ENCODE data around the gene ADAMTS3.

ADAMTS3 gene

DNA sequence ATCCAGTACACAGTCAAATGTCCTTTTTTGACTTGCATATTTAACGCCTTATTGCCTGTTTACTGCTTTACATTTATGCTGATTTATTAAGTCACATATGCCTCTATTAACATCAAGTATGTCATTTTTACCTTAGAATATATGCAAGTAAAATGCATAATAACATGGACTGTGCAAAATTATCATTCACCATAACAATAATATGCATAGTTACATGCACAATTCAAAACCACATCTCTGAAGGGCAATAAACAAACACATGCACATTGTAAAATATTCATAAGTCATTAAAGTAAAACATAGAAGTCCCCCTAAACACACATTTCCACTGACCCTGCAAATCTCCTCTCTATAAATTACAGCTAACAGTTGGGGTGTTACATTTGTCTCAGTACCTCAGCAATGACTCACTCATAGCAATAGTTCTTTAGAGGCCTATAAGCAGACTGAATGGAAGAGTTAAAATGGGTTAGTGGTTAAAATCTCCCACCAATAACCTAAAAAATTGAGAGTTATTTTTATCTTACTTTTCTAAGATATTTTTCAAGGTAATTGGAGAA lies 61.1 kb downstream of the ADAMTS3 start:
- no peak for TF ChIP-seq CTCF (IDR thresholded peaks at IDR 0.05; ENCODE audit: low read depth, low read length)
- no peaks in the 10 kb centered on the region for H3K27me3 ChIP-seq (ENCODE audit: insufficient read depth, low read depth, severe bottlenecking)
- H3K27ac ChIP-seq, result no peak overlapping the region
- H3K36me3 ChIP-seq, result no peaks in the 10 kb centered on the region
- H3K9me3 ChIP-seq (ENCODE audit: severe bottlenecking), result no peaks in the 10 kb centered on the region
- H3K4me3 ChIP-seq (ENCODE audit: low read depth, low read length), result no peak overlapping the region
- no peak for DNase-seq

DNA sequence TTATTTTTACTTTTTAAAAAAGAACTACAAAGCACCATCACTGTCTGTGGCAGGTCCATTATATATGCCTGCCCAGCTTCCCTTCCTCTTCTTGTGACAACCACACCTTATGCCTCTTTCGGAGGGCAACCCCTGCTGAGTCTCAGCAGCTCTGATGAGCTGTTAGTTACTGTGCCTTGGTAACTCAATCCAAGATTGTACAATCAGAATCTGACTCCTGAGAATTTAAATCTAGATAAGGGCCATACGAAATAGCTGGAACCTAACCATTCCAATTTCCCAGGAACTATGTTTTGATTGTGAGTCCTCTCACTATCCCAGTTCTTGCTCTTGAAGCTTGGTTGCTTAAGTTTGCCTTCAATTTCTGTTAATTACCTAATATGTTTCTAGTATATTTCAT lies 61.9 kb downstream of the ADAMTS3 start:
- no peak for DNase-seq
- Histone ChIP-seq H3K9me3 (ENCODE audit: severe bottlenecking) (no peaks in the 10 kb centered on the region), H3K36me3 (no peaks in the 10 kb centered on the region), H3K4me3 (ENCODE audit: low read depth, low read length) (no peak overlapping the region), H3K27me3 (ENCODE audit: insufficient read depth, low read depth, severe bottlenecking) (no peaks in the 10 kb centered on the region), H3K27ac (no peak overlapping the region)
- TF ChIP-seq CTCF (IDR thresholded peaks at IDR 0.05; ENCODE audit: low read depth, low read length), result no peak

- H3K27ac ChIP-seq, result no peak overlapping the region
- peak; percentile 23 for DNase-seq
- no peaks in the 10 kb centered on the region for H3K27me3 ChIP-seq (ENCODE audit: insufficient read depth, low read depth, severe bottlenecking)
- no peaks in the 10 kb centered on the region for H3K9me3 ChIP-seq (ENCODE audit: severe bottlenecking)
- no peaks in the 10 kb centered on the region for H3K36me3 ChIP-seq
- peak; percentile 72 for TF ChIP-seq CTCF (IDR thresholded peaks at IDR 0.05; ENCODE audit: low read depth, low read length)
- H3K4me3 ChIP-seq (ENCODE audit: low read depth, low read length), result no peak overlapping the region
These were observed 63.7 kb downstream of the ADAMTS3 start for GRCh38 chr4:72505314-72505744.

GRCh38 chr4:72500214-72500613 lies 68.8 kb downstream of the ADAMTS3 start:
- Histone ChIP-seq H3K4me3 (ENCODE audit: low read depth, low read length) (no peak overlapping the region), H3K36me3 (no peaks in the 10 kb centered on the region)
- no peak for TF ChIP-seq CTCF (IDR thresholded peaks at IDR 0.05; ENCODE audit: low read depth, low read length)

GRCh38 chr4:72496119-72496518 lies 72.9 kb downstream of the ADAMTS3 start:
- Histone ChIP-seq H3K4me3 (ENCODE audit: low read depth, low read length) (no peak overlapping the region), H3K36me3 (no peaks in the 10 kb centered on the region), H3K9me3 (ENCODE audit: severe bottlenecking) (no peaks in the 10 kb centered on the region), H3K27me3 (ENCODE audit: insufficient read depth, low read depth, severe bottlenecking) (no peaks in the 10 kb centered on the region), H3K27ac (no peak overlapping the region)
- TF ChIP-seq CTCF (IDR thresholded peaks at IDR 0.05; ENCODE audit: low read depth, low read length), result no peak
- no peak for DNase-seq

More at GRCh38 chr4:72500214-72500613, 68.8 kb downstream of the ADAMTS3 start:
- no peak overlapping the region for H3K27ac ChIP-seq
- no peak for DNase-seq
- H3K9me3 ChIP-seq (ENCODE audit: severe bottlenecking), result no peaks in the 10 kb centered on the region
- H3K27me3 ChIP-seq (ENCODE audit: insufficient read depth, low read depth, severe bottlenecking), result no peaks in the 10 kb centered on the region

DNA sequence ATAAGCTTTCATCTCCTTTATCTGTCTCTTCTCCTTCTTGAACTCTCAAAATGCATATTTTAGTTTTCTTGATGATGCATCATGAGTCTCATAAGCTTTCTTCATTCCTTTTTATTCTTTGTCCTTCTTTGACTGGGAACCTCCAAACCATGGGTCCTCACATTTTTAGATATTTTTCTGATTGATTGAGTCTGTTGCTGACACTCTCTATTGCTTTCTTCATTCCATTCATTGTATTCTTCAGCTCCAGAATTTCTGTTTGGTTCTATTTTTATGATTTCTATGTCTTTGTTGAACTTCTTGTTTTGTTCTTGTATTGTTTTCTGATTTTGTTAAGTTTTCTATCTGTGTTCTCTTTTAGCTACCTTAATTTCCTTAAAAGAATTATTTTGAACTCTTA lies 74.9 kb downstream of the ADAMTS3 start:
- Histone ChIP-seq H3K27ac (no peak overlapping the region), H3K27me3 (ENCODE audit: insufficient read depth, low read depth, severe bottlenecking) (no peaks in the 10 kb centered on the region), H3K9me3 (ENCODE audit: severe bottlenecking) (no peaks in the 10 kb centered on the region), H3K4me3 (ENCODE audit: low read depth, low read length) (no peak overlapping the region), H3K36me3 (no peaks in the 10 kb centered on the region)
- no peak for TF ChIP-seq CTCF (IDR thresholded peaks at IDR 0.05; ENCODE audit: low read depth, low read length)
- no peak for DNase-seq

Data from WERI-Rb-1 (cell line).